GM19324 (cell line): ENCODE measurements around the gene SH3PXD2B.
"Not testable (repeated sequence)": the region's sequence is repeated elsewhere in the genome, so short reads cannot be mapped to it uniquely, and the experiment has no call there.

Experiments used
- ATAC-seq: cut with Tn5 transposase; IDR thresholded peaks from one replicate; pipeline ENCODE4 v1.9.1; 2021; ENCODE audit warnings: mild to moderate bottlenecking, moderate library complexity; ENCODE audit not compliant: unreplicated experiment, low FRiP score

Gene SH3PXD2B

DNA sequence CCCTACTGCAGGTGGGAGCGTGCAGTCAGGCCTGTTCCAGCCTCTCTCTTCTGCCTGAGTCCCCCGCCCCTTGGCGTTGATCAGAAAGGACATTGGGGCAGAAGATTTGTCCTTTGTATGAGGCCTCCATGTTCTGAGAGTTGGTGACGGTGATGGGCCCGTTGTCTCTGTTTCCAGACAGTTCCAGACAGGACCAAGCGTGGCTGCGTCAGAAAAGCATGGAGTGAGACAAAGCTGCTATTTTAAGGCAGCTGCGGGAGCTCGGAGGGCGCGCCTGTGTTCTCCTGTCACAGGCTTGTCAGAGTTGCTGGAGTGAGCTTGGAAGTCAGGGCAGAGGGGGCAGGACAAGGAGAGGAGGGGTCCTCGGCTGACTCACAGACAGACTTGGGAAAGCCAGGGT lies 32.1 kb upstream of the SH3PXD2B start:
- no peak for ATAC-seq

DNA sequence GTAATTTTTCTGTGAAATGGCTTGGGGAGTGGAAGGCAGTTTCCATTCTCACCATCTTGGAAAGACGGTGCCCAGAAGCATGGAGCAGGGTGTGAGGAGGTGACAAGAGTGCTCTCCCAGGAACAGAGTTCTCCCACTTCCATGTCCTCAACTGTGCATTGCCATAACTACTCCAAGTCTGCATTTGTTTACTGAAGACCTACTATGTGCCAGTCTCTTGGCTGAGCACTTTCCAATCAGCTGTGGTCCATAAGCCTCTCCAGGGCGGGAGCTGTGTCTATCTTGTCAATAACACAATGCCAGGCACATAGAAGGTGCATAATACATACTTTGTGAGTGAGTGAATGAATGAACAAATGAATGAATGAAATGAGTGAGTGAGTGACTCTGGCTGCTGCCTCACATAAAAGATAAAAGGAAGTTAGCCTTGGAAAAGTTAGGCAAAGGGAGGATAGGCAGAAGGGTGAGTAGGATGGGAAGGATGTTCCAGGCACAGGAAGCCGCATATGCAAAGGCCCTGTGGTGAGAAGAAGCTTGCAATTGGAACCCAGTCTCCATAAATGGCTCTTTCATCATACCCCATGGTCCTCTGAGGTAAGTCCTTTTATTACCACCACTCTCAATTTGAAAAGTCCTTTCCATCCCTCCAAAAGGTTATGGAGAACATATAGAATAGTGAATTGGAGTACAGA lies 31.3 kb upstream of the SH3PXD2B start:
- no peak for ATAC-seq

DNA sequence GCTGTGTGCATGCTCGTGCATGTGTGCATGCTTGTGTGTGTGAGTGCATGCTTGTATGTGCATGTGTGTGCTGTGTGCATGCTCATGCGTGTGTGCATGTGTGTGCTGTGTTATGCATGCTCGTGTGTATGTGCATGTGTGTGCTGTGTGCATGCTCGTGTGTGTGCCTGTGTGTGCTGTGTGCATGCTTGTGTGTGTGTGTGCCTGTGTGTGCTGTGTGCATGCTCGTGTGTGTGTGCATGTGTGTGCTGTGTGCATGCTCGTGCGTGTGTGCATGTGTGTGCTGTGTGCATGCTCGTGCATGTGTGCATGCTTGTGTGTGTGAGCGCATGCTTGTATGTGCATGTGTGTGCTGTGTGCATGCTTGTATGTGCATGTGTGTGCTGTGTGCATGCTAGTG lies 30.3 kb upstream of the SH3PXD2B start:
- ATAC-seq = no peak

DNA sequence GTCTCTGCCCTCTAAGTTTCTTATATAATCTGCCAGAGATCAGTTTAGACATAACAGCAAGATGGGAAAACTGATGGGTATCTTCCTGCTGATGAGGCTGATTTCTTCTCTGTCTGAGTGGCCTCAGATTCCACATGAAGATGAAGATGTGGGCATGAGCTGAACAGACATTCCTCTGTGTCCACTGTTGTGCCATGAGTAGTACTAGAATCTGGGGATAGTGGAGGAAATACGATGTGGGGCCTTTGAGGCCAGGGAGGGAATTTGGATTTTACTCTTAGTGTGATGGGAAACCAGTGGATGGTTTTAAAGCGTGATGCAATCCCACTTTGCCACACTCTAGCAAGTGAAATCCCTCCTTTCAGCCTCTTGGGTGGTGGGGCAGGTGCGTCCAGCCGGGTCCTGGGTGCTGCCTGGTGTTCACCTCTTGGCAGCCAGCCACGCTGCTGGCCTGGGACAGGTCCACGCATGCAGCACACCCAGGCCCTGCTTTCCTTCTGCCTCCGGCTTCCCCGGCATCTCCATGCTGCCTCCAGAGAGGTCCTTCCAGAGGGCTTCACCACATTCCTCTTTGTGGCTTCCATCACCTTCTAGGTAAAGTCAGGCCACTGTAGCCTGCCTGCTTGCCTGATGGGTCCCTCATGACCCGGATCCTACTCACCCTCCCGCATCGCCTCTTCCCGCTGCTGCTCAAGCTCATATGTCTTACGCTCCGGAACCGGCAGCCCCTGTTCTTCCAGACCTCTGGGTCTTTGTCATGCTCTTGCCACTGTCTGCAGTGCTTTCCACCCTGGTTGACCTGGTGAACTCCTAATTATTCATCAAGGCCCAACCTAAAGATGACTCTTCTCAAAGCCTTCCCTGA lies 28.1 kb upstream of the SH3PXD2B start:
- no peak for ATAC-seq

DNA sequence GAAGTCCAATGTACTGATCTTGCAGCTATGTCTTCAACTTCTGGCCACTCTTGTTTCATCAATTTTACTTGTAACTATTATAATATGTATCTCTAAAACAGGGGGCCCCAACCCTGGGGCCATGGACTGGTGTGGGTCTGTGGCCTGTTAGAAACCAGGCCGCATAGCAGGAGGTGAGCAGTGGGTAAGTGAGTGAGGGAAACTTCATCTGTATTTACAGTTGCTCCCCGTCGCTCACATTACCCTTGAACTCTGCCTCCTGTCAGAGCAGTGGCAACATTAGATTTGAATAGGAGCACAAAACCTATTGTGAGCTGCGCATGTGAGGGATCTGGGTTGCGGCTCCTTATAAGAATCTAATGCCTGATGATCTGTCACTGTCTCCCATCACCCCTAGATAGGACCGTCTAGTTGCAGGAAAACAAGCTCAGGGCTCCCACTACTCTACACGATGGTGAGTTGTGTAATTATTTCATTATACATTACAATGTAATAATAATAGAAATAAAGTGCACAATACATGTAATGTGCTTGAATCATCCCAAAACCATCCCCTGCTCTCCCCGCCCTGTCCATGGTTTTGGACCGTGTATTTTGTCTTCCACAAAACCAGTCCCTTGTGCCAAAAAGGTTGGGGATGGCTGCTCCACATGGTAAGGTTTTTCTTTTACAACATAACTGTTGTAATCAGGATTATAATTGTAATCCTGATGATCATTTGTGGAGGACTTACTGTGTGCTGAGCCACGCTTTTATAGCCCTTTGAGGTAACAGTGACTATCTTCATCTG lies 26.9 kb upstream of the SH3PXD2B start:
- ATAC-seq = no peak

DNA sequence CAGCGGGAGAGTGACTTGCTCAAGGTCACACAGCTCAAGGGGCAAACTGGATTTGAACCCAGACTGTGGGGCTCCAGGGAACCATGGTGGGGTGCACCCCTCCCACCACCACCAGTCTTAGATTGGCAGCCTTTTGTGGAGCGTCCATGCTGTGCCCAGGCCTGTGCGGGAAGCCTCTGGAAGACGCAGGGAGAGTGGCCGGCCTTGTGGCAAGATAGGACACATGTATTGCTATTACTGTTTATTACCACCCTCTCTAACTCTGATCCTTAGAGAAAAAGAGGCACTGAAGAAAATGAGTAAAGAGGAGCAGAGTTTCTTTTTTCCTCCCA lies 25.4 kb upstream of the SH3PXD2B start:
- no peak for ATAC-seq

DNA sequence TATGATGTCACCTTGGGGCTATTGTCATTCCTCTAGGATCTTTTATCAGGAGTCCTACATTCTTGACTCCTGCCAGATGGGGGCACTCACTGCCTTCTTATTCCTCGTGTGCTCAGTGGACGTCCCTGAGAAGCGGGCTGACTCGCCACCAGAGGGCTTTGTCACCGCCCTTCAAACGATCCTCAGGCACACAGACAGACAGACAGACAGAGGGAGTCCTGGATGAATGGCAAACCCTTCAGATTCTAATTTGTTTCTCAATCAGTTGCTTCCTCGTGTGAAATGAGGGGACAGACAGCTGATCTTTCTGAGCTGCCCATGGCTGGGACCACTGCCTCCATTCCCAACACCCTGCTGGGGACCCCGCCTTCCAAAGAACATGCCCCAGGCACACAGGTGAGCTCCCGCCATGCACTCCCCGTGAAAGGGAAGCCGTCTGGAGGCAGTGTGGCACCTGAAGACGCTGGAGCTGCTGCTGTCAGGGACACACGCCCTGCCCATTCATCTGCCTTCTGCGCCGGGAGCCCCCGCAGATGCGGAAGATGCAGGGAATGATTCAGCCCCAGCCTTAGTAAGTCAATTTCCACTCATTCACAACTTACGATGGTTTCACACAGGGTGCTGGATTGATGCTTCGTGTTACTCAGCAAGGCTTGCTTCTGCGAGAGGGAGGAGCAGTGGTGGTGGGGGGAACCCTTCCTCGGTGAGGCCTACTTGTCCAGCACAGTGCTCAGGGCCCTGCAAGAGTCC lies 24.9 kb upstream of the SH3PXD2B start:
- no peak for ATAC-seq

DNA sequence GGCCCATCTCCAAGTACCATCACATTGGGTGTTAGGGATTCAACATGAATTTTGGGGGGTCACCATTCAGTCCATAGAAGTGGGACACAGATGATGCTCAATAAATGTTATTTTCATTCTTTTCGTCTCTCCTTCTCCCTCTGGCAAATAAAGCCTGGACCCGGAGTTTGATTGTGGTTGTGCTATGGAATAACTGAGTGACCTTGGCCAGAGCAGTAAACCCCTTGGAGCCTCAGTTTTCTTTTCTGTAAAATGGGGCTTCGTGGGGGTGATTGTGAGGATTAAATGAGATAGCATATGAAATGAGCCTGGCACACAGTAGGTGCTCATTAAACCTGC lies 24.3 kb upstream of the SH3PXD2B start:
- not testable (repeated sequence) for ATAC-seq

DNA sequence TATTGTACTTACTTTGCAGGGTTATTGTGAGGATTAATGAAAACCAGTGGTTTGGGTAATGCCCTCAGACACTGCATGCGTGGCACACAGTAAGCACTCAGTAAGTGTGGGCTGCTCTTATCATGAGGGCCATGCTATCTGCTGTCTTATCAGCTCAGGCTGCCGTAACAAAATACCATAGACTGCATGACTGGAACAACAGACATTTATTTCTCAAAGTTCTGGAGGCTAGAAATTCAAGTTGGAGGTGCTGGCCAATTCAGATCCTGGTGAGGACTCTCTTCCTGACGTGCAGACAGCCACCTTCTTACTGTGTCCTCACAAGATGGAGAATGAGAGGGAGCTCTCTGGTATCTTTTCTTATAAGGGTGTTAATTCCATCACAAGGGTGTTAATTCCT lies 23.9 kb upstream of the SH3PXD2B start:
- no peak for ATAC-seq

DNA sequence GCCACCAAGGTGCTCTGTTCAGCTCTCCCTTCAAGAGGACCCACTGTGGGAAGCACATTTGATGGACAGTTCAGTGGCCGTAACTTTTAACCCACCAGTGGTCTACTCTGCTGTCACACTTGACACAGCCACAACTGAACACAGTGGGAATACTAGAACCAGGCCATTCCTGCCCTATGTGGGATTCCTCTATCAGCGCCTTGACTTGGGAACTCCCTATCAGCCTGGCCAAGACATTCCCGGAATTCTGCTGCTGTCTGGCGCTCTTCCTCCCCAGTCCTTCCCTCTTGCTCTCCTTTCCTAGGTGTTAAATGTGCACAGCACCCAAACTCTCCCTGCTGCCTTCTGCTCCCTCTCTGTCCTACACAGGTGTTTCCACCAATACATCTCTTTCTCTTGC lies 23.1 kb upstream of the SH3PXD2B start:
- no peak for ATAC-seq

DNA sequence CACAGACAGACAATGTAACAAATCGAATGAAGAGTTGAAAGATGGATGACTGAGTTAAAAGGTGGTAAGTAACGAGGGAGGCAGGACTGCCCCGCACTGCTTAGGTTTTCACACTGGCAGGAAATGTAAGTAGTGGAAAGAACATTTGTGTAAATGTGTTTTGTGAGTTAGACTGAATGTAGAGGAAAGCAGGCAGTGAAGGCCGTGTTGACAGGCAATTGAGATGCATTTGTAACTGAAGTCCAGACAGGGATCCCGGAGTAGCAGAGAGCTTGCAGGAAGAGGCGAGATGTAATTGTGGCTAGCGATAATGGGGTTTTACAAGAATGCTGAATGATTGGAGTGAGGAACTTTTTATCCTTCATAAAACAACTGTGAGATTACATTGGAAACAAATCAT lies 20.0 kb upstream of the SH3PXD2B start:
- no peak for ATAC-seq

DNA sequence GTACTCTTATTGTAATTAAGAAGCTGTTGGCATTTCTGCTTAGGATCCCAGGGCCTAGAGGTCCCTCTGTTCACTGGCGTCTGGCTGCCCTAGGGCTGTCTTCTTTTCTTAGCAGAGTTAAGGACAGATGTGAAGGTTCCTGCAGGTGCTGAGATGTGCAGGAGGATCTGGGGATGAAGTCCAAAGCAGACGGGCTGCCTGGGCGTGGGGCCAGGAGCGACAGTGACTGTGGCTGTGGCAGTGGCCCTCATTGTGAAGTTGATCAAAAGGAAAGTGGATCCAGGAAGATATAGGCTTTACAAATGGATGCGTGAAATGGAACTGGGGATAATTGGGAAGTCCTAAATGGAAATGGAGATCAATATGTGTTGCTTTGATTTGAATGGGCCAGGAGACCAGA lies 19.1 kb upstream of the SH3PXD2B start:
- ATAC-seq = no peak

DNA sequence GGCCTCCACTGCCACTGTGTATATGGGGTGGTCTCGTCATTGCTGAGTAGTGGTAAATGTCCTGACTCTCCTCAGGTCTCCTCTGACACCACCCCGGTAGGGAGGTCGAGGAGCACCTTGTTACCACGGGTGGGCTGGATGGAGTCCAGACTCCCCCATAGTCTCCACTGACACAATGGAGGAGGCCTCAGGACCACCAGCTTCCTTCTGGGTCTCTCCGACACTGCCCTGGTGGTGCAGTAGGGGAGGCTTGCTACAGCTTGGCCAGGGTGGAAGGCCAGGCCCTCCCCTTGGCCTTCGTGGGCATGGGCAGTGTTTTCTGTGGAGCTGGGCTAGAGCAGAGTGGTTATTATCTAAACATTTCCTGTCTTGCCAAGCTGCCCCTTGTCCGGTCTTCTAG lies 15.4 kb upstream of the SH3PXD2B start:
- no peak for ATAC-seq

DNA sequence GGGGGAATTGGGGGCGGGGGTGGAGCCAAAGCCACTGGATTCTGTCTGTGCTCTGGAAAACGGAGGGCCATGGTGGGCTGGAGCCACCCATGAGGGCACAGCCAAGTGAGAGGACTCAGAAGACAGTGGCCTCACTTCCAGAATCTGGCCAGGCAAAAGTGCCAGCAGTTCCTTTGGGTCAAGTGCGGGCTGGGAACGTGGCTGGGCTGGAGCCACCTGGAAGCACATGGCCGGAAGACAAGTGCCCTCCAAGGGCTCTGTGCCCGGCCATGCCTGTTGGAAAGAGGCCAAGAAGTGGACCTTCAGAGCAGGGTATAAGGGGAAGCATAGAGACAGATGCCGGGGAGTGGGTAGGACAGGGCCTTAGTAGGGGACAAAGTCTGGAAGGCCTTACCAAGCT lies 11.7 kb upstream of the SH3PXD2B start:
- ATAC-seq = no peak

DNA sequence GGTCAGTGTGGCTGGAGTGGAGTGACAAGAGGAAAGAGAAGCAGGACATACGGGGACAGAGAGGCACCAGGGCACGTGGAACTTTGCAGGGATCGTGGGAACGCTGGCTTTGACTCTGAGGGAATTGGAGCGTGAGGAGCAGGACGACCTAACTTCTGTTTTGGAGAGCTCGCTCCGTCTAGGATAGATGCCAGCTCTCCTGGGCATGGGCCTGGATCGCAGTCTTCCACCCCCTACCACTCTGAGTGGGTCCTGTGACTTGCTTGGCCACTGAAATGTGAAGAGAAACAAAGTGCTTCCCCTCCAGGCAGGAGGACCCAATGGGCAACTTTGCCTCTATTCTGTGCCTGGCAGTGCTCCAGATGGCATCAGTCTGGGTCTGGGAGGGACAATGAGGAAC lies 8.7 kb upstream of the SH3PXD2B start:
- ATAC-seq = no peak

DNA sequence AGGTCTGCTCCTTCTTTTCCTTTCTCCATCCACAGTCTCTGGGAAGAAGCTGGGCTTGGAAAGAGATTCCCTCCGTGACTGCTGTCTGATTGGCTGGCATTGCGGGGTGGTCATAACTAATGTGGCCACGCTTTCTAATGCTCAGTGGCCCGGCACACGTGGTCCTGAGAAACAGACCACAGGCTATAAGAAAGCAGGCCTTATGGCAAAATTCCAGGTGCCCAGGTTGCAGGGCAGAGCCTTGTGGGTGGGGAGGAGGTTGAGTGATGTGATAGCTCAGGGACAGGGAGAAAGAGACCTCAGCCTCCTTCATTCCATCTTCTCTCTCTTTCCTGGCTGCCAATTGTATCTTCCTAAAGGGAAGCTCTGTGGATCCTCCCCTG lies 5.4 kb upstream of the SH3PXD2B start:
- ATAC-seq = no peak

DNA sequence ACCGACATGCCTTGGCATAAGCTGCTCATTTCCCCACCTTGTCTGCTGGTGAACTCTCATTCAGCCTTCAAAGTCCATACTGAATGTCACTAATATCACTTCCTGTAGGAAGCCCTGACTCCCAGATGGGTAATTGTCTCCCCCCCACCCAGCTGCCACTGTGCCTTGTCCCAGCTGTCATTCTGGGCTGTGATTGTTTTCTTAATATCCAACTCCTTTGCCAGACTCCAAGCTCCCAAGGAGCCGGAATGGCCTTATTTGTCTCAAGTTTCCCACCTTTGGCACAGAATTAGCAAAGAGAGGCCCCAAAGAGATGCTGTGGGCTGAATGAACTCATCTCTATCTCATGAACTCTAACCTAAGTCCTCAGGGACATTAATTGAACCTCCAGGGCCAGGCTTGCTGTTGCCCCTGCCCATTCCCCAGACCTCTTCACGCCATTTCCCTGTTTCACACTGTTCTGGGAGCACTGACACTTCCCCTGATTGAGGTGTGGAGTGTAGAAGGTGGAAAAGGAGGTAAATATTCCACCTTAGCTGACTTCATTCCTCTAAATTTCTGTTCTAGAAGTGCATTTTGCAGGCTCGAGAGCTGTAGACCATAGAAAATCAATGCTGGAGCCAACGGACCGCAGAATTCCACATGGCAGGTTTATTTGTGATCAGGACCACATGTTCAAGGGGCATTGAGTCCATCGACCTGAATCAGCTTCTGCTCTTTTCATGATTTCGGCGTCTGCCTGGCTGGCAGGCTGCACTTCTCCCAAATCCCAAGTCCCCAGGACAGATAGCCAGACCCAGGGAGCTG lies 4.9 kb upstream of the SH3PXD2B start:
- no peak for ATAC-seq

DNA sequence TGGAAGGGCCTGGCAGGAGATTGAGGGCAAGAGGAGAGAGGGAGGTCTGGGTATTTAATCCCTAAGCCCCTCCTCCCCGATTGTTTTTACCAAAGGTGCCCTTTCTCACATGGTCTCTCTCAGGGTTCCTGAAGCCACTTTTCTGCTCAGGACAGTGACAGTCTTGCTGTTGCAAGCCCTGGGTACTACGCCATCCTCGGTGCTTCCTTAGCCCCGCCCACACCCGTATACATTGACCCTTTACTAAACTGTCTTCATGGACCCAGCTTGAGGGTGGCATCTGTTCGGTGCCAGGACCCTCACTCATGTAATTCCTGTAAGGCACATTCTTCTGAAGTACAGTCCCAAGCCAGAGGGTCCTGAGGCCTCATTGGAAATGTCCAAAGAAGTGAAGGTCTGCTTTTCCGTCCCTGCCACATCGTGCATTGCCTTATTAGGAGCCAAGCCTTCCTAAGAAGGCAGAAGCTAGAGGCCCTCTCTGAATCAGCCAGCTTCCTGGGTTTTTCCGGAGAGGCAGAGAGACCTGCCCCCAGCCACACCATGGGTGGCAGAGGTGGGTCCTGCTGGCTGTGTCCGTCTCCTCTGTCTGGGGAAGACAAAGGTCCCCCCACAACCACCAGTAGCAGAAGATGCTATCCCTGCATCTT lies 1.9 kb upstream of the SH3PXD2B start:
- ATAC-seq = no peak

DNA sequence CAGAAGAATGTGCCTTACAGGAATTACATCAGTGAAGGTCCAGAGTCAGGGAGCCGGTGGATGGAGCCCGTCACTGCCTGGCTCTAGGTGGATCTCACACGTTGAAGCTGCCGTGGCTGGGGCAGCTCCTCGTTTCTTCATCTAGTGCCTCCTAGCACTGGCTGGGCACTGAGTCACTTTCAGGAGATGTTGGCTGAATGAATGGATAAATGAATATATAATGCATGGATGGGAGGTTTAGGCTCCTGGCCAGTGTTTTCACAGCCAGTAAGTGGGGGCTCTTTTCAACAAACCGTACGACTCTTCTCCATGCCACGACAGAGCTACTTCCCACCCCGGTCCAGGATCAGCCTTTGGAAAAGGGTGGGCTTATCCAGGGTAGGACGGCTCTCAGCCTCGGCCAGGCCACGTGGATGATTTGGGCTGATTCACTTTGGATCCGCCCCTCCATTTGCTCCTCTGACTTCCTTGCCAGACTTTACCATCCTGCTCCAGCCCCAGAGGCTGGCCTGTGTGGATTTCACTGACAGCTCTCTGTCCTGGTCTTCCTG lies 1.3 kb upstream of the SH3PXD2B start:
- no peak for ATAC-seq

DNA sequence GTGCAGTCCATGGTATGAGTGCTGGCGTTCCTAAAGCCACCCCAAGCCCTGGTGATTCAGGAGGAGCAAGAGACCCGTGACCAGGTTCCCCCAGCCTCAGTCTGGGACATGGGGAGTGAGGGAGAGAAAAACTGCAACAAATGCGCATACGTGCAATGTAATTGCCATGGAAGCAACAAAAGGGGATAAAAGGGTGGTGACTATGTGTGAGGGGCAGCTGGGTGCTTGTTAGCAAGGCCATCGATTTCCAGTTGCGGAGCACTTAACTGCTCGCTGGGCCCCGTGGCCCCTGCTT lies 709 bp upstream of the SH3PXD2B start:
- ATAC-seq = no peak
